ENCODE results near the gene PKD1L1. TPM values are rescaled to one million over a fixed set of nuclear protein-coding genes. Genes with fewer than 3 reads are reported as not detected.
A peak's percentile ranks its signal among the peaks of the same experiment; 100 is the strongest.

The PKD1L1 gene
- total and polyA plus RNA-seq, 2 donors (not counting 1 experiment from before 2014, with no cell fraction given), result 0.59 to 0.70 TPM

- ChIA-PET CTCF (interaction anchor here (0.8 to 3.5 kb wide), 29 partner anchors 8 to 679 kb away, joined by 3 to 99 read pairs (median 5); no protein-coding TSS in a partner anchor), POLR2A (no interaction called here)
- Histone ChIP-seq H3K9ac (ENCODE audit: low read length) (no peak overlapping the region), H2AFZ (ENCODE audit: insufficient read depth, low read depth, low read length, poor library complexity, severe bottlenecking) (no peak overlapping the region), H3K4me1 (ENCODE audit: control insufficient read depth in 2 of 2, insufficient read depth in 2 of 2, low read length in 2 of 2) (no peaks in the 10 kb centered on the region), H3K27me3 (replicated peaks in 1 of 4; ENCODE audit: control extremely low read depth in 1 of 4, control insufficient read depth in 3 of 4, insufficient read depth in 4 of 4, low read length in 3 of 4) (no peaks in the 10 kb centered on the region), H3K27ac (ENCODE audit: low read length in 2 of 2) (no peak overlapping the region), H3K4me3 (ENCODE audit: control extremely low read depth in 1 of 5, extremely low read depth in 1 of 5, insufficient read depth in 1 of 5, low read depth in 2 of 5, low read length in 4 of 5) (no peak overlapping the region), H3K36me3 (replicated peaks in 1 of 2; ENCODE audit: control extremely low read depth in 1 of 2, control insufficient read depth in 1 of 2, extremely low read depth in 1 of 2, insufficient read depth in 2 of 2, low read length in 1 of 2) (no peaks in the 10 kb centered on the region), H3K4me2 (replicated peaks; ENCODE audit: low read depth, low read length, poor library complexity, severe bottlenecking) (no peak overlapping the region), H3K9me3 (ENCODE audit: control extremely low read depth in 1 of 3, control insufficient read depth in 2 of 3, insufficient read depth in 1 of 3, low read length in 2 of 3) (no peaks in the 10 kb centered on the region), H3K79me2 (ENCODE audit: control insufficient read depth, insufficient read depth, low read length) (no peaks in the 10 kb centered on the region), H4K20me1 (ENCODE audit: control insufficient read depth, insufficient read depth, low read length, poor library complexity, severe bottlenecking) (no peaks in the 10 kb centered on the region)
- Mint-ChIP-seq H3K9me3 (ENCODE audit: insufficient read depth) (no peaks in the 10 kb centered on the region), H3K27me3 (no peaks in the 10 kb centered on the region), H3K4me1 (no peaks in the 10 kb centered on the region), H3K4me3 (no peak overlapping the region), H3K27ac (no peak overlapping the region)
- ATAC-seq (ENCODE audit: low read depth), result peak; percentile 62
- peak; percentile 72 for DNase-seq
- 57% methylated on average over 5 of the region's 8 CpGs for WGBS (ENCODE audit: insufficient coverage)
- intact Hi-C loops (cut with micrococcal nuclease), result loop anchor here (1.0 to 10.0 kb wide), 4 partner anchors 24 to 1219 kb away; no protein-coding TSS in a partner anchor
- peak; percentile 87 for TF ChIP-seq CTCF (IDR thresholded peaks at IDR 0.05)
- TF ChIP-seq EZH2 (IDR thresholded peaks at IDR 0.05; ENCODE audit: borderline replicate concordance, insufficient read depth, low read depth, low read length, poor library complexity, severe bottlenecking), result no peak
Observed at GRCh38 chr7:47945261-47946015, 2.8 kb downstream of the PKD1L1 start.

Data from B cell (primary cell).